Epidermal melanocyte (primary cell): Measurements from ENCODE around the gene LCN1.
"Not testable (repeated sequence)": the region's sequence is repeated elsewhere in the genome, so short reads cannot be mapped to it uniquely, and the experiment has no call there.

Experiments
- DNase-seq: peaks from one replicate; pipeline ENCODE4 v3.0.0; 2011; ENCODE audit warnings: low spot score; ENCODE audit not compliant: insufficient read length

Gene LCN1

DNA sequence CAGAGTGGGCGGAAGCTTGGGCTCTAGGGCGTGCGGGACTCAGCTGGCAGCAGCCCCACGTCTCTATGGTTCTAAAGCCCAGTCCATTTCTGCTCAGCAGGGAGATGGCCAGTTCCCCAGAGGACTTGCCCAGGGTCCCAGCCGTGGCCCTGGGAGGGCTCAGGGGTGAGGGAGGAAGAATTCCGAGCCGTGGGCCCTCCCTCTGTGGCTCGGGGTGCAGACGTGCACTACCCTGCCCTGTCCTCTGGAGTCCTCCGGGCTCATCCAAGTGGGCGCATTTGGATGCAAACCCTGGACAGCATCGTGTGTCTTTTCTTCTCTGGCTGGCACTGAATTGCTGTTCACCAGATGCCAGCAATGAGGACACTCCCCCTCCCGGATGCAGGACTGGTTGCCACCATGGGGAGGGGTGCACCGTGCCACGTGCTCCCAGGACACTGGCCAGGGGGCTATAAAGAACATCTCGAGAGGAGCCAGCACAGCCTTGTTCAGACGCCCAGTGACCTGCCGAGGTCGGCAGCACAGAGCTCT is 24.5 kb downstream of the LCN1 start, which contains the start of gene OBP2A:
Gene OBP2A, plus strand, starts transcription at position 481 of the 531 bp plus-strand sequence. CDS start 55 bp downstream, outside the sequence.
- not testable (repeated sequence) for DNase-seq

DNA sequence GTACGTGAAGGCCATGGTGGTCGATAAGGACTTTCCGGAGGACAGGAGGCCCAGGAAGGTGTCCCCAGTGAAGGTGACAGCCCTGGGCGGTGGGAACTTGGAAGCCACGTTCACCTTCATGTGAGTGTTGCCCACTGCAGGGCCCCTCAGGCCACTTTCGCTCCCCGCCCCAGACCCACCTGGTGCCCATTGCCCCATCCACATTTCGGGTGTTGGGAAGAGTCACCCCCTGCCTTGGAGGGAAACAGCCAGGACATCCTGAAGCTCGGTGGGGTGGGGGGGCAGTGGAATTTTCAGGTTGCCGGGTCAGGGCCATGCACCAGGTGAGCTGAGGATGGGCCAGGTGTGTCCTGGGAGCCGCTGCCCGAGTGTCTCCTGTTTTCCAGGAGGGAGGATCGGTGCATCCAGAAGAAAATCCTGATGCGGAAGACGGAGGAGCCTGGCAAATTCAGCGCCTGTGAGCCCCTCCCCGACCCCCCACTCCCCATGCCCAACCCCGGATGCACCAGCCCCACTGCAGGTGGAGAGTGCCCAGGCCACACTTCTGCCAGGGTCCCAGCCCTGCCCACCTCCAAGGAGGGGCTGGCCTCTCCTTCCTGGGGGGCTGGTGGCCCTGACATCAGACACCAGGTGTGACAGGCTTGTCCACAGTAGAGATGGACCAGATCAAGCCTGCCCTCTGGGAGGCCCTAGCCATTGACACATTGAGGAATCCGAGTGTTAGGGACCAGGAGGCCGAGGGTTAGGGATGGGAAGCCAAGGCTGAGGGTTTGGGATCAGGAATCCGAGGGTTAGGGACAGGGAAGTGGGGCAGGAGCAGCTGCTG is 25.8 kb downstream of the LCN1 start:
- DNase-seq: not testable (repeated sequence)

DNA sequence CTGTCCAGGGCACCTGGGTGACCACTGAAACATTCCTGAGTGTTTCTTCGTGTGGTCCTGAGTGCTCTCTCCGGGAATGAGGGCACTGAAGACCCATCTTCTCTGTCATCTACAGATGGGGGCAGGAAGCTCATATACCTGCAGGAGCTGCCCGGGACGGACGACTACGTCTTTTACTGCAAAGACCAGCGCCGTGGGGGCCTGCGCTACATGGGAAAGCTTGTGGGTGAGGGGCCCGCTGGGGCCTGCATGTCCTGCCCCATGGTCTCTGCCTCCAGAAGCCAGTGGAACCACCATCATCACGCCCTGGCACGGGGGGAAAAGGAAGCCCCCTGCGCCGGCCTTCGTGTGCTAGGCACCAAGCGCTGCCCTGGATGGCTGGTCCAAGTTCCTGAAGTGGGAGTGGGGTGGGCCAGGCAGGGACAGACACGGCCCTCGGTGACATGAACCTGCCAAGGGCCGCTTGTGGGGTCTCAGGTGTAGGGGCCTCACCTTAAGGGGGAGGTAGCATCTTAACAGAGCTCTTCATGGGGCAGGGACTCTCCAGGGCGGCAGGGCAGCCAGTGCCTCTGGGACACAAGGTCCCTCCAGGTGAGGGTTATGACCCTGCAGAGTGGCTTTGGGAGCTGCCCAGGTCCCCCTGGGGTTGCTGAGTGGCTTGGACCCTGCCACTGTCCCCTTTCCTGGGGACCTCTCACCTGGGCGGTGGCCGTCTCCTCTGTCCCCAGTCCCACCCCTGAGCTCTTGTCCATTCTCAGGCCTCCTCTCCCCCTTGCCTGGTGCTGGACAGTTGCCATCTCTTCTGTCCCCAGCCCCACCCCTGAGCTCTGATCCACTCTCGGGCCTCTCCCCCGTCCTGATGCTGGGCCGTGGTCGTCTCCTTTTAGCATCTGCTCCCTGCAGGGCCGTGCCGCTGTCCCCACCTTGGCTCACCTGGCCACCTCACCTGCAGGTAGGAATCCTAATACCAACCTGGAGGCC is 26.8 kb downstream of the LCN1 start:
- no peak for DNase-seq

DNA sequence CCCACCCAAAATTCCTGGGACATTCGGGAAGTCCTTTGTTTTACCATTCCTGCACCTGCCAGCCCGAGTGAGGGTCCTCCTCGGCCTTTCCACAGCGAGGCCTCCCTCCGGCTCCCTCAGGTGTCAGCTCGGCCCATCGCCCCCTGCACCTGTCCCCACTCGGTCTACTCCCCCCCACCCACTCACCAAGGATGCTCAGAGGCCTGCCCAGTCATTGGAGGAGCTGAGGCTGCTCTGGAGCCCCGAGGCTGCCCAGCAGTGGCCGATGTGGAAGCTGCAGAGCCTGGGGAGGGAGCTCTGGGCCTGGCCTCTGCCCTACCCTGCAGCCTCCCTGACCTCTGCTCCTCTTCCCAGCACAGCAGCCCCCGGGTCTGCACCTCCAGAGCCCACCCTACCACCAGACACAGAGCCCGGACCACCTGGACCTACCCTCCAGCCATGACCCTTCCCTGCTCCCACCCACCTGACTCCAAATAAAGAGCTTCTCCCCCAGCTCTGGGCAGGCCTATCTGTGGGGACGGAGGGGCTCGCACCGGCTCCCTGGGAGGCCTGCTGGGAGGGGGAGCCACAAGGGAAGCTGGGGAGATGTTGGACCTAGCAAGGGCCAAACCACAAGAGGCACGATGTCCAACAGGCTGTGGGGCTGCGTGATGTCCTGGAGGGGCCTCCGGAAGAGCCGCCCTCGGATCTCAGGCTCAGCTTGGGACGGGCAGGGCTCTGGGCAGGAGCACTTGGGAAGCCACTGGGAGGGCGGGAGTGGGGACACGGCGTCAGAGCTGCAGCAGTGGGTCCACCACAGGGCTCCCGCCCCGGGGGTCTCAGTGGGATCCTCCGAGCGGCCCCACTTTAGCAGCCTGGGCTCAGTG is 28.5 kb downstream of the LCN1 start:
- DNase-seq: not testable (repeated sequence)

DNA sequence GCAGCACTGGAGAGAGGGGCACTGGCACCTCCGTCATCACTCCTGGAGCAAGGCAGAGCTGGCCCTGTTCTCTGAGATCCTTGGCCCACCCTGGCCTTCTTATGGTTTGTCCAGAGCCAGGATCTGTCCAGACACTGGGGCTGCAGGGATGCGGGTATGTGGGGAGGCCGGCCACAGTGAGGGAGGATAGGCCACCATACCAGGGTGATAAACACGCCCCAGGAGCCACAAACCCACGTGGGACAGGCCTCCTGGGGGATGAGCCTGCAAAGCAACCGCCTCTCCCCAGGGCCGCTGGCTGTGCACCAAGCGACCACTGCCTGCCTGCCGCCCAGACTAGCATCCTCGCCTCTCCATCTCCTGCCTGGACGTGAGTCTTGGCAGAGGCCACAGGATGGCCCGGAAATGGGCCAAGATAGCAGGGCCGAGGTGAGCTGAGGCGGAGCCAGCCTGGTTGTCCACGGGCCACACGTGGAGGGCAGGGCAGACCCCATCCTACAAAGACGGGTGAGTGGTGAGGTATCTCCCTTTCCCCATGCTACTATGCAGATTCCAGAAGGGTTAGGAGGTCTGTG is 29.2 kb downstream of the LCN1 start:
- DNase-seq: no peak

DNA sequence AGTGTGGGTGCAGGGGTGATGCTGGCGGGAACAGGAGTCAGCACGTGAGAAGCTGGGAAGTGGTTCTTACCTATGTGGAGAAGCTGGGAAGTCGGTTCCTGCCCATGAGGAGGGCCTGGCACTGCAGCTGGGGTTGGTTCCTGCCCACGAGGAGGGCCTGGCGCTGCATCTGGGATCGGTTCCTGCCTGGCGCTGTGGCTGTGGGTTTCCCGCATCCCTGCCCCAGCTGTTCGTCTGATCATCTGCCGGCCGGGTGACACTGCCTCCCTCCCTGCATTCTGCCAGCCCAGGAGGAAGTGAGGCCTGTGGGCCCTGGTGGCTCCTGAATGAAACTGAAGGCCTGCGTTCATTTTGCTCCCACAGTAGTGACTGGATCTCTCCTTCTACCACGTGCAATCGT is 29.8 kb downstream of the LCN1 start:
- DNase-seq: no peak

DNA sequence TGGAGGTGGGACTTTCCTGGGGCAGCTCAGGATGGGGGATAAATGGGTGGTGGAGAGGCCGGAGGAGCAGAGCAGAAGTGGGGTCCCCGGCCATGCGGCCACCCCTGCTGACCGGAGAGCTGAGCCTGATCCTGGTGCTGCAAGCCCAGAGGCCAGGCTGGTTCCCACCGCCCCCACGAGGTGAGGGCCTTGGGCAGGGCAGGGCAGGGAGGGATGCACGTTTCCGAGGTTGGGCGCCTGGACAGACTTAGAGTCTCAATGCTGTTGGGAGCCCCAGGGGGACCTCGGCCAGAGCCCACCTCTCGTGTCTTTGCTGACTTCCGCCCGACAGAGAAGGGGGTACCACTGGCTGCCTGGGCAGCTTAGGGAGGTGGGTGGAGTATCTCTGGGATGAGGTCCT is 30.2 kb downstream of the LCN1 start:
- DNase-seq: no peak

DNA sequence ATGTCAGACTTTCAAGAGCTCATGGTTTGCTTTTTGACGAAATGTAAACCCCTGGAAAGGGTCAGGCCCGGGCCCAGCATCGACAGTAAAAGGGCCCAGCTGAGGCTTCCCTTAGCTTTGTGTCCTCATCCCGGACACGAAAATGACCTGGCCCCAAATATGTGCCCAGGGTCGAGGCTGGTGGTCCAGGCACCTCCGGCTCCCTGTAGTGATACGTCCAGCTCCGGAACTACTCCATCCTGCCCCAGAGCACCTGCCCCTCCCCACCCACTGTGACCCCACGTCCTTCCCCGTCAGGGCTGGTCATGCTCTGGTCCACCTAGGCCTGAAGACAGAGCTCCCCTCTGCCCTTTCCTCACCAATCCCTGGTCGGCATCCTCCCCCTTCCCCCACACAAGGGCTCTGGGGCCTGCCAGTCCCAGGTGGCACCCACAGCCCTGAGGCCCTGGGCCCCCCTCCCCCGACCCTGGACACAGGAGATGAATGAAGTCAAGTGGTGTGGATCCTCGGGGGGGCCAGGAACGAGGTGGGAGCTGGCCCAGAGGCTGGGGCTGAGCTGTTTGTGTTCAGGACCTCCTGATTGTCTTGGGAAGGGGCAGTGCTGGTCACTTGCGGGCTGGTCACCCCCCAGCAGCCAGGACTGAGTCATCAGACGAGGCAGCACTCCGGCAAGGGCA is 30.9 kb downstream of the LCN1 start:
- no peak for DNase-seq

DNA sequence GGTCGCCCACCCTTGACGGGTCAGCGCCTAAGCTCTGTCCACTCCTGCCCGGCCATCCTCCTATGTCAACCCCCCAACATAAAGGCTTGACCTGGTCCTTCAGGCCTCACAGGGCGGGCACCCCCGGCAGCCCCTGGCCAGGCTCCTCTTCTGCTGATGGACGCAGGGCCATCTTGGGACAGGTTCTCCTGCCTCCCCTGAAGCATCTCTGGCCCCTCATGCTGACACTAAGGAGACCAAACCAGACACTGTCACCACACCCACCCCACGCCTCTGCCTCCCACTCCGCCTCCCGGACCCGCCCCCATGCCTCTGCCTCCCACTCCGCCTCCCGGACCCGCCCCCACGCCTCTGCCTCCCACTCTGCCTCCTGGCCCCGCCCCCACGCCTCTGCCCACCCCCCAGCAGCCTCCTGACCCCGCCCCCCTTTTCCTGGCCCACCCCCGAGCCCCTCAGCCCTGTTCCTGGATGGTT is 31.5 kb downstream of the LCN1 start:
- no peak for DNase-seq

DNA sequence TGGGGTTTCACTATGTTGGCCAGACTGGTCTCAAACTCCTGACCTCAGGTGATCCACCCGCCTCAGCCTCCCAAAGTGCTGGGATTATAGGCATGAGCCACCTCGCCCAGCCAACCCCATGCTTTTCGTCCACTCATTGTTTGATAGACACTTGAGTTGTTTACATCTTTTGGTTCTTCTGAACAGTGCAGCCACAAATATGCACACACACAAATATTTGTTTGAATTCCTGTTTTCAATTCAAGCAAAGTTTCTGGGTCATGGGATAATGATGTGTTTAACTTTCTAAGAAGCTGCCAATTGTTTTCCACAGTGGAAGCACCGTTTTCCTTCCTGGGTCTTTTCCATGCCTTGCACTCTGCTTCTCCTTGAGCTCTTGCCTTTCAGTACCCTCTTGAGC is 33.5 kb downstream of the LCN1 start:
- DNase-seq: no peak

DNA sequence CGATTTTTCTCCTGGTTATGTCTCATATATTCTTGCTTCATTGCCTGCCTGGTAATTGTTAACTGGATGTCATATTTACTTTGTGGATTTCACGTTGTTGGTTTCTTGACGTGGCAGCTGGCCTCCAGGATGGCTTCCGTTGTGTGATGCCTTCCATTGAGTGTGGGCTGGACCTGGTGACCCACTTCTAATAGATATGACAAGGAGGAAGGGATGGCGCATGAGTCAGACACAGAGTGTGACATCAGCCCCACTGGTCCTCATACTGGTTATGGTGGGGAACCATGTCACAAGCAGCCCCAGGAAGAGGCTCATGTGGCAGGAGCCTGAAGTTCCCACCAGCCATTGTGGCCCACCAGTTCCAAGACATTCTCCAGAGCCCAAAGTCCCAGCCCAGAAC is 34.0 kb downstream of the LCN1 start:
- DNase-seq: no peak

DNA sequence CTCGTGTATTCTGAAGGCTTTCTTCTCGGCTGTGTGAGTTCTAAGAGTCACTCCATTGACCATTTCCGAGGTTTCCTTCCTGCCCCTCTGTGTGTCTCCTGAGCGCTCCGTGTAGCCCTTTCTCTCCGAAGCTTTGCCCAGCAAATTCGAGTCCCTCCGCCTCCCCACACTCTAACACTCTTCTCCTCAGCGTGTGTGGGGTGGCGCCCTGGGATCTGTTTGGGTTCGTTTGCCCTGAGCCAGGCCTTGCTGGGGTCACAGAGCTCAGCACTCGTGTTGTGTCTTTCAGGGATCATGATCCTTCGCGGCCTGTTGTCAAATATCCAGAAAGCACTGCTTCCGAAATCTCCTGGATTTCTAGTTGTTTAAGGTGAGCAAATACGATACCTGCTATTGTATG is 34.7 kb downstream of the LCN1 start:
- no peak for DNase-seq

DNA sequence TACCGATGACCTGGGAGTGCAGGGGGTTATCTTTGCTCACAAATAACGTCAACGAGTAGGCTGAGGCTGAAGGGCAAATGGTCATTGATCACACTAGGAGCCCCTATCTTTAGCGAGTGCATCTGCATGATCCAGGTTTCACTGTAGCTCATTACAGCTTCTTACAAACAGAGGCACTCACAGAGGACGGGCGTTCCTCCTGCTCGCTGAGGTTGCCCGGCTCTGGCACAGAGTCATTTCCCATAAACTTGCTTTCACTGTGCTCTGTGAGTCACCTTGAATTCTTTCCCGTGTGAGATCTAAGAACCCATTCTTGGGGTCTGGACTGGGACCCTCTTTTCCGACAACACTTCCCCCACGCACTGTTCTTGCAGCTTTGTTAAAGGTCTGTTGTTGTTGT is 38.4 kb downstream of the LCN1 start:
- DNase-seq: no peak

DNA sequence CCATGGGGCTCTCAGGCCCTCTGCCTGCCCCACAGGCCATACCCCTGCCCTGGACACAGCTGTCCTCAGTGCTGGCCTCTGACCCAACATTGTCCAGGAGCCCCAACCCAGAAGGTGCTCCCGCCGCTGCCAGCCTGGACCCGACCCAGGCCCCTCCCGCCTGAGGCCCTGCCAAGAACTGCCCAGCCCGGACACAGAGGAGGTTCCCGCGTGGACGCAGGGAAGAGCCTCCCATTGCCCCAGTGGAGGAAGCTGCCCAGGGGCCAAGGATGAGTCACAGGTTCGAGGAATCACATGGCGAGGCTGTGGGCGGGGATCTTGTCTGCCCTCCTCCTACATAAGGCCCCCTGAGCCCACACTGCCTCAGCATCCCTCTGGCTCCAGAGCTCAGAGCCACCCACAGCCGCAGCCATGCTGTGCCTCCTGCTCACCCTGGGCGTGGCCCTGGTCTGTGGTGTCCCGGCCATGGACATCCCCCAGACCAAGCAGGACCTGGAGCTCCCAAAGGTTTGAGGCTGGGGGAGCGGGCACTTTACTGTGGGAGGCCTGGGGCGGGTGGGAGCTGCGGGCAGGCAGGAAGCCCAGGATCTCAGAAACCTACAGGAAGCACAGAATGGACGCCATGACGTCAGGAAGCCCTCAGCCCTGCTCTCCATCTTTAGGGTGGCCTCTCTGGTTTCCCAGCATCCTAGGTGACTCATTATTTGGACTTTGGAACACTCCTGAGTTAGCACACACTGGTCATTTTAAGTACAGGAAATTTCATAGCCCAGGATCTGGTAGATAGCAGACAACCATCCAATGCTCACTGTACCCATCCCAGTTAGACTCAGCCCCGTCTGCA is 40.4 kb downstream of the LCN1 start, which contains the start of gene PAEP:
Gene PAEP, plus strand, starts transcription at position 366 of the 844 bp plus-strand sequence.
- no peak for DNase-seq

DNA sequence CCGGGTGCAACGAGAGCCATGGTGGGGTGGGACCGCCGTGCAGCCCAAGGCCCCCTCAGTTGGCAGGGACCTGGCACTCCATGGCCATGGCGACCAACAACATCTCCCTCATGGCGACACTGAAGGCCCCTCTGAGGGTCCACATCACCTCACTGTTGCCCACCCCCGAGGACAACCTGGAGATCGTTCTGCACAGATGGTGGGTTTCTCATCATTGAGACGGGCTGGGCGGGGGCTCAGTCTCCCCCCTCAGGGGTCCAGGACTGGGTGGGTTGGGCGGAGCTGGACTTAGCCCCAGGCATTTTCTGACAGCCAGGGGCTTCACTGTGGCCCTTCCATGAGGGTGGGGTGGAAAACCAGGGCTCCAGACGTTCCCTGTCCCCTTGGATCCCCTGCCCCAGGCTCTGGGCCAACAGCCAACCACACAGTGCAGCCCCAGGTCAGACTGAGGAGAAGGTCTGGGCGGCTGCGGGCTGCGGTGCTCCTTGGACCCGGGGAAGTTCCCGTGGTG is 41.0 kb downstream of the LCN1 start:
- no peak for DNase-seq

DNA sequence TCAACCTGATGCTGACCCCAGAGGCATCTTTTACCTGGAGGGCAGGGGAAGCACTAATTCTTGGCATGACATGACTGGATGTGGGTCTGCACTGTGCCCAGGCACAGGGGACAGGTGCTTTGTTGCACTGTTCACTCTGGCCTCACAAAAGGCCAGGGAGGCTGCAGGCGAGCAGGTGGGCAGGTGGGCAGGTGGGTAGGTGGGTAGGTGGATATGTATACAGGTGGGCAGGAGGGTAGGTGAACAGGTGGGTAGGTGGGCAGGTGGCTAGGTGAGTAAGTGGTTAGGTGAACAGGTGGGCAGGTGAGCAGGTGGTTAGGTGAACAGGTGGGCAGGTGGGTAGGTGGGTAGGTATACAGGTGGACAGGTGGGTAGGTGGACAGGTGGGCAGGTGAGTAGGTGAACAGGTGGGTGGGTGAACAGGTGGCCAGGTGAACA is 41.8 kb downstream of the LCN1 start:
- DNase-seq: no peak

DNA sequence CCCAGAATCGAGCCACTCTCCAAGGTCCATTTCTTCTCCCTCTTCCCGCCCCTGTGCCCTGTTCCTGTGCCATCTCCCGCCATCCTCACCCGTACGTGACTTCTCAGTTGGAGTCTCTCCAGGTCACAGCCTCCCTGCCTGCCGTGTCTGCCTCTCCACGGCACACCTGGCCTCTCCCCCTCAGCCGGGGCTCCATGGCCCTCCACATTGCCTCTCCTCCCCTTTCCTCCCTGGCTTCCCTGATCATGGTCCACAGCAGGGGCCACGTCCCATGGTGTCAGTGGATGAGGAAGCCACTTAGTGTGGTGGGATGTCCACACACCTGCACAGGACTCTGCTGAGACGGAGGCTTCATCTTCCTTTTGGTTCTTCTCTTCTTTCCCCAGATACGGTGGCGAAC is 42.6 kb downstream of the LCN1 start:
- DNase-seq: no peak

DNA sequence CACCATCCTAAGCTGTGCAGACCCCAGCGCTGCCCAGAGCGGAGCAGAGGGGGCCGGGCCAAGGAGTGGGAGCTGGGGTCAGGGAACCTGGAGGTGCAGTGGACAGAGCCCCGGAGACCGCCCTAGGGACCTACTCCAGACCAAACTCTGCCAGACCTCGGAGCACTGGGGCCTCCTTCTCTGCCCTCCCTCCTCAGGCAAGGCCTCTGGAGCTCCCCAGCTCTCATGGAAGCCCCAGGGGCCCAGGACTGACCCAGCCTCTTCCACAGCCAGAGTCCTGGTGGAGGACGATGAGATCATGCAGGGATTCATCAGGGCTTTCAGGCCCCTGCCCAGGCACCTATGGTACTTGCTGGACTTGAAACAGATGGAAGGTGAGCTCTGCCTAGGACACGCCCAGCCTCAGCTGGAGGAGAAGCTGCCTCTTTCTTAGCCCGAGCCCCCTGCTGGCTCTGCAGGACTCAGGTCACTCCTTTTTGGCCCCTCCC is 43.9 kb downstream of the LCN1 start:
- no peak for DNase-seq
